Endothelial cell of hepatic sinusoid (primary cell): ENCODE measurements around the gene UGP2.

Experiments used
- in situ Hi-C: cut with HindIII; loops from 2 replicates; pipeline ENCODE4 v1.10.0; 2017; ENCODE audit warnings: low sequenced_read_pairs

Gene UGP2

DNA sequence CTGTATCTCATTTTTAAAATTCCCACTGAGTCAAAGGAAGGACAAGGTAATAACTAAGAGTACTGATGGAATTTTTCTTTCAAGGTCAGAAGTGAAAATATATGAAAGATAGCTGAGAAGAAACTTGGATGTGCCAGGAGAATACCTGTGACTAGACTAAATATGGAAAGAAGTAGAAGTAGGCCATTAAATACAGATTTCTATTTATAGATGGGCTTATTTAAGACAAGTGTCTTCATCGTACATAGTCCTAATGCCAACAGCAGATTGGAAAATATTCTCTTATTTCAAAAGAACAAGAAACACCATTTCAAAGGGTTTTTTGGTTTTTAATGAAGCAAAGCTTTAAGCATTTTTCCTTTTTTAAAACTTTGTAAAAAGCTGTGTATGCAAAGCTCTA, 22.0 kb downstream of the UGP2 start:
- in situ Hi-C loops: no loop called here

GRCh38 chr2:63865159-63865799, 23.6 kb downstream of the UGP2 start:
- in situ Hi-C loops: no loop called here

GRCh38 chr2:63866009-63866709, 24.5 kb downstream of the UGP2 start:
- in situ Hi-C loops: no loop called here

DNA sequence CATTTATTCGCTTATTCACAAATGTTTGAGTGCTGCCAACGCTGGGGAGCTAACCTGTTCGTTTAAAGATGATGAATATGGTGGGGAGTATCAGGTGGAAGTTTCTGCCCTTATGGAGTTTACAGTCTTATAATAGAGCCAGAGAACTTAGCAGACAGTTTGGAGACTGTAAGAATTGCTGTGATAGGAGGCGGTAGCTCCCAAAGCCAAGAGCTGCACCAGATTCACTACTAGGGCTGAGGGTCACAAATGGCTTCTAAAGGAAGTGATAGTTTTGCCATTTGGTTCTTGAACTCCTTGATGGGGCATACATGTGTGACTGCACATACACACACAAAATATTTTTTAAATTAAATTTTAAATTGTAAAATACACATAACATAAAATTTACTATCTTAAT, 29.0 kb downstream of the UGP2 start:
- in situ Hi-C loops: loop anchor here (10.0 kb wide), 1 partner anchor 196 kb away; no protein-coding TSS in a partner anchor

DNA sequence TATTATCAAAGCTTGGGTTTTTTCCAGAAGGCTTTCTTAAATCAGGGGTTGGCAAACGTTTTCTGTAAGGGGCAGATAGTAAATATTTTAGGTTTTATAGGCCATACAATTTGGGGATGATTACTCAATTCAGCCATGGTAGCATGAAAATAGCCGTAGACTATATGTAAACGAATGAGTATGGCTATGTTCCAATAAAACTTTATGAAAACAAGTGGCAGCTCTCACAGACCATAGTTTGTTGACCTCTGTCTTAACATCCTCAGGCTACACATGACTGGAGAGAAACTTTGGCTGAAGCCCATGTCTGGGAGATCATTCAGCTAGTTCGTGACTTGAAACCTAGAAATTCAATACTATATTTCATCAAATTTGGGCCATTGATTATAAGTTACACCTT, 30.2 kb downstream of the UGP2 start:
- in situ Hi-C loops: loop anchor here (10.0 kb wide), 1 partner anchor 197 kb away; no protein-coding TSS in a partner anchor

GRCh38 chr2:63872571-63873328, 31.1 kb downstream of the UGP2 start:
- in situ Hi-C loops: loop anchor here (10.0 kb wide), 1 partner anchor 198 kb away; no protein-coding TSS in a partner anchor

- in situ Hi-C loops: loop anchor here (10.0 kb wide), 1 partner anchor 200 kb away; no protein-coding TSS in a partner anchor
Observed at GRCh38 chr2:63874204-63875130, 32.8 kb downstream of the UGP2 start.

- in situ Hi-C loops: loop anchor here (10.0 kb wide), 1 partner anchor 200 kb away; no protein-coding TSS in a partner anchor
Observed at GRCh38 chr2:63875131-63875527, 33.4 kb downstream of the UGP2 start.

- in situ Hi-C loops: loop anchor here (10.0 kb wide), 1 partner anchor 201 kb away; no protein-coding TSS in a partner anchor
Observed at GRCh38 chr2:63875559-63876245, 34.0 kb downstream of the UGP2 start.

DNA sequence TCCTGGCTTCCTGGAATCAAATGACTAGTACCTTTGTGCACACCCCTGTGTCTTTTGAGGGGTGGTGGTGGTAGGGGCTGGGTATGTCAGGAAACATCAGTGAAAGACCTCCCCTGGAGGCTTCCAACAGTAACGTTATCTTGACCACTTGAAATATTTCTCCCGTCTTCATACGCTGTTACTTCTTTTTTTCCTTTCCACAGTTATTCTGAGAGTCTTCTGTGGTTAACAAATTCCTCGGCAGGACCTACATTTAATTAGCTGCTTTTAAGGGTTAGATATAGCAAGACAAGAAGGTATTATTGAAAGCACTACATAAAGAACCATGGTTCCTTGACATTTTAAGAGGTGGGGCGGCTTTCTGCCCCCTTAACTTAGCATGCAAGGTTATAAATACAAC, 34.6 kb downstream of the UGP2 start:
- in situ Hi-C loops: loop anchor here (10.0 kb wide), 1 partner anchor 202 kb away; no protein-coding TSS in a partner anchor

DNA sequence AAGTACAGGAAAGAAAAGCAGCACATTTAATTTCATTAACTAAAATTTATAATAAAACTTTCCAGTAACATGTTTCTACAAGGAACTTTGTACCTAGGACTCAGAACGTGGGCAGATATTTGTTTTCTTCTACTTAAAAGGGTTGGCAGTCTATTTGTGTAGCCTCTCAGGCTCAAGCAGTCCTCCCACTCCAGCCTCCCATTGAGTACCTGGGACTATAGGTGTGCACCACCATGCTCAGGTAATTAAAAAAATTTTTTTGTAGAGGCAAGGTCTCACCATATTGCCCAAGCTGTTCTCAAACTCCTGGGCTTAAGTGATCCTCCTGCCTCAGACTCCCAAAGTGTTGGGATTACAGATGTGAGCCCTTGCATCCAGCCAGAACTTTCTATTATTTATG, 36.8 kb downstream of the UGP2 start:
- in situ Hi-C loops: loop anchor here (10.0 kb wide), 1 partner anchor 204 kb away; no protein-coding TSS in a partner anchor

DNA sequence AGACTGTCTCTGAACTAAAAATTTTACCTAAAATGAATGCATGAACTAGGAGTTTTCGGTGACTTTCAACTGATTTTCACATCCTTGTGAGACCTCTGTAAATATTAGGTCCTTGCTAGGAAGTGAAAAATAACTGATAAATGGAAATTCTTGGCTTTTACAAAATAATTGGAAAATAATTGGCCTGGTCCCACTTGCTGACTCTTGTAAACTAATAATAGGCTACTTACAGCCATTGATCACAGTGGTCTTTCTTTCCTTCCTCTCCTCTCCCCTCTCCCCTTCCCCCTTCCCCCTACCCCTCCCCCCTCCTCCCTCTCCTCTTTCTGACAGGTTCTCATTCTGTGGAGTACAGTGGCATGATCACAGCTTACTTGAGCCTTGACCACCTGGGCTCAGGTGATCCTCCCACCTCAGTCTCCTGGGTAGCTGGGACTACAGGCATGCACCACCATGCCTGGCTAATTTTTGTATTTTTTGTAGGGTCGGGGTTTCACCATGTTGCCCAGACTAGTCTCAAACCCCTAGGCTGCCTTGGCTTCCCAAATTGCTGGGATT, 38.3 kb downstream of the UGP2 start:
- in situ Hi-C loops: loop anchor here (10.0 kb wide), 1 partner anchor 205 kb away; no protein-coding TSS in a partner anchor

DNA sequence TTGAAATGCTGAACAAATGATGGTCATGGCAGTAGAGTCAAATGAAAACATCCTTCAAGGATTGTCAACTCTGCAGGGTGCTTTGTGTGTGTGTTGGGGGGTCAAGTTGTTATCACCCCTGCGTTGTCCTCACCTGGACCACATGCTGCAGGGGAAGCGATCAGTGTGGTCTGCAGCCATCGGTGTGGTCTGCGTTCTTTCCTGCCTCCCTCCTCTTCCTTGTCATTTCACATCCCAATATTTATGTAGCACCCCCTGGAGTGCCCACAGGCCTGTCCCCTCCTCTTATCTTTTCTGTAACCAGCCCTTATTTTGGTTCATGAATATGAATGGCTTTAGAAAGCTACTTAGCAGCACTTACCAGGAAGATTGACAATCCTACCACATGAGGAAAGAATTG, 38.9 kb downstream of the UGP2 start:
- in situ Hi-C loops: no loop called here

GRCh38 chr2:63881205-63881604, 39.5 kb downstream of the UGP2 start:
- in situ Hi-C loops: no loop called here

- in situ Hi-C loops: no loop called here
Observed at GRCh38 chr2:63882395-63883105, 40.9 kb downstream of the UGP2 start.

- in situ Hi-C loops: no loop called here
Observed at GRCh38 chr2:63886445-63886844, 44.7 kb downstream of the UGP2 start.

GRCh38 chr2:63888053-63888452, 46.4 kb downstream of the UGP2 start:
- in situ Hi-C loops: no loop called here

DNA sequence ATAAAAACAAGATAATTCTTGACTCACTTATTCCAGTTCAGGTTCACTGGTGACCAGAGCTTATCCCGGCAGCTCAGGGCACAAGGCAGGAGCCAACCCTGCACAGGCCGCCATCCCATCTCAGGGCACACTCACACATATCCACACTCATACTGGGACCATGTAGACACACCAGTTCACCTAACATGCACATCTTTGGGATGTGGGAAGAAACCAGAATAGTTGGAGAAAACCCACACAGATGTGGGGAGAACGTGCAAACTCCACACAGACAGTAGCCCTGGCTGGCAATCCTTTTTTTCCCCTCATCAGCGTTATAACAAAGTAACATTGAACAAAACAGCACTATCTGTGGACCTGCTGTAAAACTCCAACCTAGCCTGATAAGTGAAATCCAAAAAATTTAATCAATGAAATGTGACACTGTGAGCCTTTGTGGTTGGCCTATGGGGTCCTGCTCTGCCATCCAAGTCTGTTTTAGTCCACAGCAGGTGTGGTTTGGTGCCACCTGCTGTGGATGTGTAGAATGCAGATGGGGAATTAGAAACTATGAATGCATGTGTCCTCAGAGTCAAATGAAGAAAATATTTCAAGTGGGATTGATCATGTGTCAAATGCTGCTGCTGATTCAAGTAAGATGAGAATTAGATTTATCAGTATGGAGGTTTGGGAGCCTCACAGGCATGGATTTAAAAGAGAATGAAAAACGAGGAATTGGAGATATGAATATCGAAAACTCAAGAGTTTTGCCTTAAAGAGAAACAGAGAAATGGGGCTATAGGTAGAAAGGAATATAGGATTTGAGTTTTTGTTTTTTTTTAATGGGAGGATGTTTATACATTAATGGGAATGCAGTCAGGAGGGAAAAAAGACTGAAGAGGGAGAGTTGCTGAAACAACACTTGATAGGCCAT, 47.0 kb downstream of the UGP2 start:
- in situ Hi-C loops: no loop called here
